ENCODE measurements around the gene RSL24D1.

RSL24D1 gene

DNA sequence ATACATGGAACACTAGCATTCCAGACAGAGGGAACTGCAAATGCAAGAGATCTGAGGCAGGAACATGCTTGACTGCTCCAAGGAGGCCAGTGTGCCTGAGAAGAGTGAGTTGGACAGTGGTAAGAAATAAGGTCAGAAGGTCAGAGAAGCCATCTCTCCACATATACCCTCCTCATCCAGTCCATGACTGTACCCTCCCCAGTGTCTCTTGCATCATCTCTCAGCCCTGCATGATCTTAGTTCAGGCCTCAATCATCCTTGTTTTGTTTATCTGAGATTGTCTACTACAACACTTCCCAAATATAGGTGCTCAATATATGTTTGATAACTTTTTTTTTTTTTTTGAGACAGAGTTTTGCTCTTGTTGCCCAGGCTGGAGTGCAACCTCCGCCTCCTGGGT is 5.5 kb upstream of the RSL24D1 start:
- no peaks in the 10 kb centered on the region for H3K27me3 ChIP-seq (ENCODE audit: control insufficient read depth, insufficient read depth, low read length)
- H3K36me3 ChIP-seq (ENCODE audit: control insufficient read depth, insufficient read depth, low read length), result no peaks in the 10 kb centered on the region
- no peaks in the 10 kb centered on the region for H3K4me1 ChIP-seq (ENCODE audit: control insufficient read depth, insufficient read depth, low read length)
- no peak overlapping the region for H3K9ac ChIP-seq (ENCODE audit: low read length)
- H3K27ac ChIP-seq (ENCODE audit: low read depth, low read length), result no peak overlapping the region
- peaks cover 4% of the 10 kb centered on the region; the same call in 1 of the 2 replicates for H3K9me3 ChIP-seq (ENCODE audit: control insufficient read depth, insufficient read depth, low read depth, low read length)
- H3K4me3 ChIP-seq (ENCODE audit: low read depth, low read length), result no peak overlapping the region

GRCh38 chr15:55198706-55199105 is 2.0 kb upstream of the RSL24D1 start:
- H3K27me3 ChIP-seq (ENCODE audit: control insufficient read depth, insufficient read depth, low read length), result no peaks in the 10 kb centered on the region
- no peak overlapping the region for H3K9ac ChIP-seq (ENCODE audit: low read length)
- H3K9me3 ChIP-seq (ENCODE audit: control insufficient read depth, insufficient read depth, low read depth, low read length), result peaks cover 4% of the 10 kb centered on the region; the same call in 1 of the 2 replicates
- H3K4me1 ChIP-seq (ENCODE audit: control insufficient read depth, insufficient read depth, low read length), result peaks cover 16% of the 10 kb centered on the region; the same call in 1 of the 2 replicates
- H3K36me3 ChIP-seq (ENCODE audit: control insufficient read depth, insufficient read depth, low read length), result peaks cover 14% of the 10 kb centered on the region
- H3K4me3 ChIP-seq (ENCODE audit: low read depth, low read length), result no peak overlapping the region
- no peak overlapping the region for H3K27ac ChIP-seq (ENCODE audit: low read depth, low read length)

DNA sequence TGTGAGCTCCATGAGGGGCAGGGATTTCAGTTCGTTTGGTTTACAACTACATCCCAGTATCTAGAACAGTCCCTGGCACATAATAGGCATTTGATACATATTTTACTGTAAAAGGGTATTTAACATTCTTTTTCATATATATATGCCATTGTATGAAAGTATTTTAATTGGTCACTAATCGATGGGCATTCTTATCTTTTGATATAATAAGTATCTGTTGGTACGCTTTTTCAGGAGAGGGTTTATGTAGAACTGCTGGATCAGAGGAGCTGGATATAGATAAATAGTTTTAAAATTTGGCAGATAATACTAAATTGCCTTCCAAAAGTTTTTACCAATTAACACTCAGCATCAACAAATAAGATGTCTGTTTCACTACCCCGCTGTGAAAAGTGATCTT is 978 bp upstream of the RSL24D1 start:
- Histone ChIP-seq H3K4me3 (ENCODE audit: low read depth, low read length) (peak overlapping the region; percentile 93), H3K36me3 (ENCODE audit: control insufficient read depth, insufficient read depth, low read length) (peaks cover 20% of the 10 kb centered on the region), H3K9ac (ENCODE audit: low read length) (peak overlapping the region; percentile 97), H3K27ac (ENCODE audit: low read depth, low read length) (no peak overlapping the region), H3K9me3 (ENCODE audit: control insufficient read depth, insufficient read depth, low read depth, low read length) (peaks cover 4% of the 10 kb centered on the region; the same call in 1 of the 2 replicates), H3K27me3 (ENCODE audit: control insufficient read depth, insufficient read depth, low read length) (no peaks in the 10 kb centered on the region), H3K4me1 (ENCODE audit: control insufficient read depth, insufficient read depth, low read length) (peaks cover 16% of the 10 kb centered on the region; the same call in 1 of the 2 replicates)

GRCh38 chr15:55197362-55197705 is 593 bp upstream of the RSL24D1 start:
- Histone ChIP-seq H3K27me3 (ENCODE audit: control insufficient read depth, insufficient read depth, low read length) (no peaks in the 10 kb centered on the region), H3K4me1 (ENCODE audit: control insufficient read depth, insufficient read depth, low read length) (peaks cover 16% of the 10 kb centered on the region; the same call in 1 of the 2 replicates), H3K27ac (ENCODE audit: low read depth, low read length) (peak overlapping the region; percentile 65), H3K9me3 (ENCODE audit: control insufficient read depth, insufficient read depth, low read depth, low read length) (peaks cover 4% of the 10 kb centered on the region; the same call in 1 of the 2 replicates), H3K4me3 (ENCODE audit: low read depth, low read length) (peak overlapping the region; percentile 93), H3K9ac (ENCODE audit: low read length) (peak overlapping the region; percentile 97), H3K36me3 (ENCODE audit: control insufficient read depth, insufficient read depth, low read length) (peaks cover 24% of the 10 kb centered on the region)

DNA sequence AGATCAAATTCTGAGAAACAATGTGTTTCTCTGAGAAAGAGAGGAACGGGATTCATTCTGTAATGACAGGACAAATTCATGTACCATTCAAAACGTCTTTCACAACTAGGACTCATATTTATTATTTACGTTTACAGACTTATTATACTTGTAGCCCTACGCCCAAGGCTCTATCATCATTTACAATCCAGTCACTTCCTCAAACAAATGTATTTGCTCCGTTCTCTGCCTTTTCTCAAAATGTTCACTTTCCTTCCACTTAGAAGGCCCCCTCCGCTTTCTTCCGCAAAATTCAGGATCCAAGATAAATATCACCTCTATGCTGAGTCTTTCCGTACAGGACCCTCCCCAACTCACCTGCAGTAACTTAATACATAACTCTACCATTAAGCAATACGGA is 745 bp downstream of the RSL24D1 start:
- H3K9me3 ChIP-seq (ENCODE audit: control insufficient read depth, insufficient read depth, low read depth, low read length), result peaks cover 4% of the 10 kb centered on the region; the same call in 1 of the 2 replicates
- H3K36me3 ChIP-seq (ENCODE audit: control insufficient read depth, insufficient read depth, low read length), result peaks cover 37% of the 10 kb centered on the region
- peak overlapping the region; percentile 93 for H3K4me3 ChIP-seq (ENCODE audit: low read depth, low read length)
- no peaks in the 10 kb centered on the region for H3K27me3 ChIP-seq (ENCODE audit: control insufficient read depth, insufficient read depth, low read length)
- H3K9ac ChIP-seq (ENCODE audit: low read length), result peak overlapping the region; percentile 97
- peaks cover 16% of the 10 kb centered on the region; the same call in 1 of the 2 replicates for H3K4me1 ChIP-seq (ENCODE audit: control insufficient read depth, insufficient read depth, low read length)
- H3K27ac ChIP-seq (ENCODE audit: low read depth, low read length), result peak overlapping the region; percentile 86

DNA sequence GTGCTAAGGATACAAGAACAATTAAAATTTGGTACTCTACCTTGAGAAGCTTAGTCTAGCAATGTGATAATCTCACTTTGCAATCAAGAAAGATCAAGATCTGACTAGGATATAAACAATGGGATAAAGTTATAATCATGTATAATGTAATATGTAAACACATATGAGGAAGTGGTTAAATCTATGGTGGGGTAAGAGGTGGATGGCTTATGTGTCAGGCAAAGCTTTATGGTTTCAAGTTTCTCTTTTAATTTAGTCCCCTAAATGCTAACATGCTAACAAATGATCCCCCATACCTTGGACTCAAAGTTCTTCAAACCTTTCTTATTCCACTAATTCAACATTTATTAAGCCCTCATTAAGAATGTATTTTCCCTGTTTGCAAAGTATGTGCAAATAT is 2.5 kb downstream of the RSL24D1 start:
- peaks cover 16% of the 10 kb centered on the region; the same call in 1 of the 2 replicates for H3K4me1 ChIP-seq (ENCODE audit: control insufficient read depth, insufficient read depth, low read length)
- H3K4me3 ChIP-seq (ENCODE audit: low read depth, low read length), result peak overlapping the region; percentile 93; the same call in 1 of the 2 replicates
- H3K27ac ChIP-seq (ENCODE audit: low read depth, low read length), result no peak overlapping the region
- H3K9ac ChIP-seq (ENCODE audit: low read length), result no peak overlapping the region
- no peaks in the 10 kb centered on the region for H3K27me3 ChIP-seq (ENCODE audit: control insufficient read depth, insufficient read depth, low read length)
- peaks cover 1% of the 10 kb centered on the region; the same call in 1 of the 2 replicates for H3K9me3 ChIP-seq (ENCODE audit: control insufficient read depth, insufficient read depth, low read depth, low read length)
- H3K36me3 ChIP-seq (ENCODE audit: control insufficient read depth, insufficient read depth, low read length), result peaks cover 54% of the 10 kb centered on the region

DNA sequence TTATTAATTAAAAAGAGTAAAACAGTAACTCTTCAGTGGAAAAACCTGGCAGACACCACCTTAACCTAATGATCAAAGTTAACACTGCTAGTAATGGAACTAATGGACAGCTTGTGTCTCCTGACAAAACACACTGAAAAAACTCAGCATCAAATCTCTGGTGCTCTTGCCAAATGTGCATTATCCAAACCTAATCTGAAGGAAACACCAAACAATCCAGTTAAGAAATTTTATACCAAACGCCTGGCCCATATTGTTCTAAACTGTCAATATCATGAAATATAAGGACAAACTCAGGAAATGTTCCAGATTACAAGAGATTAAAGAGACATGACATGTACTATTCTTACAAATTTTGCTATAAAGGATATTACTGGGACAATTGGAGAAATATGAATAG is 10.4 kb downstream of the RSL24D1 start:
- H3K9ac ChIP-seq (ENCODE audit: low read length), result no peak overlapping the region
- H3K27me3 ChIP-seq (ENCODE audit: control insufficient read depth, insufficient read depth, low read length), result no peaks in the 10 kb centered on the region
- no peaks in the 10 kb centered on the region for H3K4me1 ChIP-seq (ENCODE audit: control insufficient read depth, insufficient read depth, low read length)
- H3K9me3 ChIP-seq (ENCODE audit: control insufficient read depth, insufficient read depth, low read depth, low read length), result no peaks in the 10 kb centered on the region
- H3K4me3 ChIP-seq (ENCODE audit: low read depth, low read length), result no peak overlapping the region
- no peak overlapping the region; the same call in 1 of the 2 replicates for H3K27ac ChIP-seq (ENCODE audit: low read depth, low read length)
- peaks cover 94% of the 10 kb centered on the region for H3K36me3 ChIP-seq (ENCODE audit: control insufficient read depth, insufficient read depth, low read length)

- H3K9ac ChIP-seq (ENCODE audit: low read length), result no peak overlapping the region
- no peak overlapping the region for H3K27ac ChIP-seq (ENCODE audit: low read depth, low read length)
- peaks cover 94% of the 10 kb centered on the region for H3K36me3 ChIP-seq (ENCODE audit: control insufficient read depth, insufficient read depth, low read length)
- H3K27me3 ChIP-seq (ENCODE audit: control insufficient read depth, insufficient read depth, low read length), result no peaks in the 10 kb centered on the region
- no peaks in the 10 kb centered on the region for H3K4me1 ChIP-seq (ENCODE audit: control insufficient read depth, insufficient read depth, low read length)
- no peak overlapping the region for H3K4me3 ChIP-seq (ENCODE audit: low read depth, low read length)
- no peaks in the 10 kb centered on the region for H3K9me3 ChIP-seq (ENCODE audit: control insufficient read depth, insufficient read depth, low read depth, low read length)
Measured at GRCh38 chr15:55183679-55184078, 13.1 kb downstream of the RSL24D1 start.

- Histone ChIP-seq H3K27ac (ENCODE audit: low read depth, low read length) (no peak overlapping the region), H3K9ac (ENCODE audit: low read length) (no peak overlapping the region), H3K36me3 (ENCODE audit: control insufficient read depth, insufficient read depth, low read length) (peaks cover 72% of the 10 kb centered on the region), H3K4me3 (ENCODE audit: low read depth, low read length) (no peak overlapping the region), H3K27me3 (ENCODE audit: control insufficient read depth, insufficient read depth, low read length) (no peaks in the 10 kb centered on the region), H3K9me3 (ENCODE audit: control insufficient read depth, insufficient read depth, low read depth, low read length) (no peaks in the 10 kb centered on the region), H3K4me1 (ENCODE audit: control insufficient read depth, insufficient read depth, low read length) (no peaks in the 10 kb centered on the region)
Measured at GRCh38 chr15:55179141-55179540, 17.6 kb downstream of the RSL24D1 start.

GRCh38 chr15:55170361-55170760 is 26.4 kb downstream of the RSL24D1 start:
- H3K27me3 ChIP-seq (ENCODE audit: control insufficient read depth, insufficient read depth, low read length), result no peaks in the 10 kb centered on the region
- H3K9me3 ChIP-seq (ENCODE audit: control insufficient read depth, insufficient read depth, low read depth, low read length), result no peaks in the 10 kb centered on the region
- H3K27ac ChIP-seq (ENCODE audit: low read depth, low read length), result no peak overlapping the region
- no peaks in the 10 kb centered on the region for H3K4me1 ChIP-seq (ENCODE audit: control insufficient read depth, insufficient read depth, low read length)
- H3K9ac ChIP-seq (ENCODE audit: low read length), result no peak overlapping the region
- peaks cover 10% of the 10 kb centered on the region; the same call in 1 of the 2 replicates for H3K36me3 ChIP-seq (ENCODE audit: control insufficient read depth, insufficient read depth, low read length)
- H3K4me3 ChIP-seq (ENCODE audit: low read depth, low read length), result no peak overlapping the region

DNA sequence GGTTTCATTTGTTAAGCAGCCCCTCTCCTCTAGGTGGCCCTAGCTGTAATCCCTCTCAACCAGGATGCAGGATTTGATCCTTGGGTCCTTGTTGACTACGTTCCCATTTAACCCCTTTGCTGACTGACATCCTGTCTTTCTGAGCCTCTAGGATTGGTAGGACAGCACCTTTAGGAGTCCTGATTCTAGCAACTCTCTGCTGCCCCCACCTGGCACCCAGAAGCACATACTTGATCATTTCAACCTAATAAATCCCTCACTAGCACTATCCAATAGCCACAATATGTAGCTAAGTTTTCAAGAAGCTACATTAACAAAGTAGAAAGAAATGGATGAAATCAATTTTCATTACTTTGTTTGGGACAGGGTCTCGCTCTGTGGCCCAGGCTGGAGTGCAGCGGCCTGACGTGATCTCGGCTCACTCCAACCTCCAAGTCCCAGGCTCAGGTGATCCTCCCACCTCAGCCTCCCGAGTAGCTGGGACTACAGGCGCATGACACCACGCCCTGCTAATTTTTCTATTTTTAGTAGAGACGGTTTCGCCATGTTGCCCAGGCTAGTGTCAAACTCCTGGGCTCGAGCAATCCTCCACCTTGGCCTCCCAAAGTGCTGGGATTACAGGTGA is 28.3 kb downstream of the RSL24D1 start:
- no peak overlapping the region for H3K9ac ChIP-seq (ENCODE audit: low read length)
- no peaks in the 10 kb centered on the region for H3K27me3 ChIP-seq (ENCODE audit: control insufficient read depth, insufficient read depth, low read length)
- no peaks in the 10 kb centered on the region for H3K4me1 ChIP-seq (ENCODE audit: control insufficient read depth, insufficient read depth, low read length)
- H3K27ac ChIP-seq (ENCODE audit: low read depth, low read length), result no peak overlapping the region
- no peak overlapping the region for H3K4me3 ChIP-seq (ENCODE audit: low read depth, low read length)
- H3K36me3 ChIP-seq (ENCODE audit: control insufficient read depth, insufficient read depth, low read length), result no peaks in the 10 kb centered on the region
- H3K9me3 ChIP-seq (ENCODE audit: control insufficient read depth, insufficient read depth, low read depth, low read length), result no peaks in the 10 kb centered on the region
